Measurements from ENCODE around the gene DDRGK1. TPM values are rescaled to one million over a fixed set of nuclear protein-coding genes. Genes with fewer than 3 reads are reported as not detected.
A peak's percentile ranks its signal among the peaks of the same experiment; 100 is the strongest.

DDRGK1 gene
- total and polyA plus RNA-seq, 4 donors, result 16.8 to 72.4 (median 48.5) TPM

DNA sequence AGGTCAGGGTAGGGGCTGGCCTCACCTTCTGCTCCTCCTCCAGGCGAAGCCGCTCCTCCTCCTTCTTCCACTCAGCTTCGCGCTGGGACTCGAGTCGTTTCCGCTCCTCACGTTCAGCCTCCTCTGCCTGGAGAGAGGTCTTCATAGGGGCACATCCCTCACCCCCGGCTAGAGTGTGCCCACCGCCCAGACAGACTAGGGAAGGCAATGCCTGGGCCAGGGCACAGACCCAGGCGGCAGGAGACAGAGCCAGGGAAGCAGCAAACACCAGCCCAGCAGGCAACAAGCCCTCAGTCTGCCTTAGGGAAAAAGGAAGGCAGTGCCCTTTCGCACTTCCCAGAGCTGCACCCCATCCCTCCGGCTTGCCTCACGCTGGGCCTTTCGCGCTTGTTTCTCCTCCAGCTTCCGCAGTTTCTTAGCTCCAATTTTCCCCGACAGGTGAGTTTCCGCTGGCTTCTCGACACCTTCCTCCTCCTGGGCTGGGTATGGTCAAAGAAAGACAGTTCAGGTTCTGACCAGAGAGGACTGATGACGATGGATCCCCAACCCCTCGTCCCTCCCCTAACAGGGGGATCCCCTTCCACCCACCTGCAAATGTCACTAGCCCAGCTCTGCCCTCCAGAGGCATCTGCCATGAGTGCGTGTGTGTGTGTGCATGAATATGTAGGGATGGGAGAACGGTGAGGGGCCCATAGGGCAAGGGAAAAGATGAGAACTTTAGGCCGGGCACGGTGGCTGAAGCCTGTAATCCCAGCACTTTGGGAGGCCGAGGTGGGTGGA, 4.3 kb downstream of the DDRGK1 start (continued):
- TF ChIP-seq TAF1 (conservative IDR thresholded peaks at IDR 0.05) (no peak), SP1 (IDR thresholded peaks at IDR 0.05) (no peak), GABPA (IDR thresholded peaks at IDR 0.05 in 1 of 2, conservative IDR thresholded peaks at IDR 0.05 in 1 of 2) (no peak), JUND (IDR thresholded peaks at IDR 0.05) (no peak), RAD21 (IDR thresholded peaks at IDR 0.05) (no peak)
- TF ChIP-seq, protein P1, sequence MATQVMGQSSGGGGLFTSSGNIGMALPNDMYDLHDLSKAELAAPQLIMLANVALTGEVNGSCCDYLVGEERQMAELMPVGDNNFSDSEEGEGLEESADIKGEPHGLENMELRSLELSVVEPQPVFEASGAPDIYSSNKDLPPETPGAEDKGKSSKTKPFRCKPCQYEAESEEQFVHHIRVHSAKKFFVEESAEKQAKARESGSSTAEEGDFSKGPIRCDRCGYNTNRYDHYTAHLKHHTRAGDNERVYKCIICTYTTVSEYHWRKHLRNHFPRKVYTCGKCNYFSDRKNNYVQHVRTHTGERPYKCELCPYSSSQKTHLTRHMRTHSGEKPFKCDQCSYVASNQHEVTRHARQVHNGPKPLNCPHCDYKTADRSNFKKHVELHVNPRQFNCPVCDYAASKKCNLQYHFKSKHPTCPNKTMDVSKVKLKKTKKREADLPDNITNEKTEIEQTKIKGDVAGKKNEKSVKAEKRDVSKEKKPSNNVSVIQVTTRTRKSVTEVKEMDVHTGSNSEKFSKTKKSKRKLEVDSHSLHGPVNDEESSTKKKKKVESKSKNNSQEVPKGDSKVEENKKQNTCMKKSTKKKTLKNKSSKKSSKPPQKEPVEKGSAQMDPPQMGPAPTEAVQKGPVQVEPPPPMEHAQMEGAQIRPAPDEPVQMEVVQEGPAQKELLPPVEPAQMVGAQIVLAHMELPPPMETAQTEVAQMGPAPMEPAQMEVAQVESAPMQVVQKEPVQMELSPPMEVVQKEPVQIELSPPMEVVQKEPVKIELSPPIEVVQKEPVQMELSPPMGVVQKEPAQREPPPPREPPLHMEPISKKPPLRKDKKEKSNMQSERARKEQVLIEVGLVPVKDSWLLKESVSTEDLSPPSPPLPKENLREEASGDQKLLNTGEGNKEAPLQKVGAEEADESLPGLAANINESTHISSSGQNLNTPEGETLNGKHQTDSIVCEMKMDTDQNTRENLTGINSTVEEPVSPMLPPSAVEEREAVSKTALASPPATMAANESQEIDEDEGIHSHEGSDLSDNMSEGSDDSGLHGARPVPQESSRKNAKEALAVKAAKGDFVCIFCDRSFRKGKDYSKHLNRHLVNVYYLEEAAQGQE (IDR thresholded peaks at IDR 0.05), result no peak
- TF ChIP-seq, protein P2, sequence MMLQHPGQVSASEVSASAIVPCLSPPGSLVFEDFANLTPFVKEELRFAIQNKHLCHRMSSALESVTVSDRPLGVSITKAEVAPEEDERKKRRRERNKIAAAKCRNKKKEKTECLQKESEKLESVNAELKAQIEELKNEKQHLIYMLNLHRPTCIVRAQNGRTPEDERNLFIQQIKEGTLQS (IDR thresholded peaks at IDR 0.05), result no peak

DNA sequence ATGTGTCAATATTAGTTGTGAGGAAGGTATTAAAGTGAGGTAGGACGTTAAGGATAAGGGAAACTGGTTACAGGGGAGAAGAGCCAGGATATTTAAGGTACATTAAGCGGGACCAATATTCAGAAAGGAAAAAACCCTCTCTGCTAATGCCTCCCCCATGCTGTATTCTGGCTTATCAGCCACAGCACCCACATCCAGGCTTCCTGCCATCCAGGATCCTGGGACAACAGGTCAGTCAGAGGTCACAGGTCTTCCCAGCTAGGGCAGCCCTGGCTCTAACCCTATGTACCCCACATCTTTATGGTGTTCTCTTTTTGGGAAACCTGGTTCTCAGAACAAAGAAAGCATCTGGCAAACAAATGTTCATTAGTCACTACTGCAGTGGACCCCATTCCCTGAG, 5.3 kb downstream of the DDRGK1 start:
- peaks cover 4 to 40% (median 25%) of the 10 kb centered on the region in 4 donors for H3K36me3 ChIP-seq (ENCODE audit: control insufficient read depth in 4 of 4, insufficient read depth in 3 of 4, low read depth in 1 of 4, low read length in 3 of 4)
- no peaks in the 10 kb centered on the region for H3K9me3 ChIP-seq (ENCODE audit: control insufficient read depth in 4 of 4, low read length in 3 of 4)
- no peak overlapping the region for H3K4me3 ChIP-seq (ENCODE audit: low read depth in 1 of 3, low read length in 3 of 3)
- H3K27me3 ChIP-seq (ENCODE audit: control insufficient read depth in 4 of 4, insufficient read depth in 4 of 4, low read length in 3 of 4), result no peaks in the 10 kb centered on the region
- no peak for DNase-seq (ENCODE audit: low spot score)
- no peak for TF ChIP-seq SP1 (IDR thresholded peaks at IDR 0.05)
- peak in 1 of 2 donors; percentile 62 for TF ChIP-seq RXRA (IDR thresholded peaks at IDR 0.05)
- TF ChIP-seq HNF4G (IDR thresholded peaks at IDR 0.05), result no peak
- no peak overlapping the region for H3K9ac ChIP-seq (ENCODE audit: low read depth in 1 of 2, low read length in 2 of 2)
- 50% methylated on average over 2 of the region's 2 CpGs for WGBS
- H3K27ac ChIP-seq (ENCODE audit: low read depth in 1 of 2, low read length in 2 of 2), result no peak overlapping the region
- peaks cover 6 to 16% (median 11%) of the 10 kb centered on the region in 4 donors for H3K4me1 ChIP-seq (ENCODE audit: control insufficient read depth in 4 of 4, insufficient read depth in 4 of 4, low read length in 3 of 4)

DNA sequence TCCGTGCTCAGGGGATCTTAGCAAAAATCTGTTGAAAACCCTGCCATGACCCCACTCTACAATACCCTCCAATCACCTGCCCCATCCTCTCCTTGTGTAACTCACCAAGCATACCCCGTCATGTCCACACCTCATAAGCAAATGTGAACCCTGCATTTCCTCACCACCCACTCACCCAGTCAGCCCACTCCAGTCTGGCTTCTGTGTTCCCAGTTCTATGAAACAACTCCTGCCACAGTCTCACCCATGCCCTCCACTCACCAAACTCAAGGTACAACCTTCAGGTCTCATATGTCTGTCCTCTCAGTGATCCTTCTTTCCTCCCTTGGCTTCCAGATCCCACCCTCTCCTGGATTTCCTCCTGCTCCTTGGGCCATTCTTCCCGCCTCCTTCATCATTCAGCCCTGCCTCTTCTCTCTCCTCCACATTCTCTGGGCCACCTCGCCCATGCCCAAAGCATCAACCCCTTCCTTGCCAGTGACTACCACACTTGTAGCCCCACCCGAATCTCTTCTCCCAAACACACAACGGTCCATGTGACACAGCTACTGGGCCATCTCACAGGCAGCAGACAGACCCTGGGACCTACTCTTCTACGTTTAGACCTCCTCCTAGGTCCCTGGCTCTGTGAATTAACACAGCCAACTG, 8.8 kb downstream of the DDRGK1 start:
- Histone ChIP-seq H3K27me3 (ENCODE audit: control insufficient read depth in 4 of 4, insufficient read depth in 4 of 4, low read length in 3 of 4) (no peaks in the 10 kb centered on the region), H3K27ac (ENCODE audit: low read depth in 1 of 2, low read length in 2 of 2) (no peak overlapping the region), H3K4me1 (ENCODE audit: control insufficient read depth in 4 of 4, insufficient read depth in 4 of 4, low read length in 3 of 4) (peaks cover 0 to 4% (median 0%) of the 10 kb centered on the region in 4 donors), H3K36me3 (ENCODE audit: control insufficient read depth in 4 of 4, insufficient read depth in 3 of 4, low read depth in 1 of 4, low read length in 3 of 4) (peaks cover 12 to 70% (median 42%) of the 10 kb centered on the region in 4 donors), H3K9me3 (ENCODE audit: control insufficient read depth in 4 of 4, low read length in 3 of 4) (no peaks in the 10 kb centered on the region), H3K9ac (ENCODE audit: low read depth in 1 of 2, low read length in 2 of 2) (no peak overlapping the region), H3K4me3 (ENCODE audit: low read depth in 1 of 3, low read length in 3 of 3) (no peak overlapping the region)
- 96% methylated on average over 7 of the region's 7 CpGs for WGBS
- no peak for DNase-seq (ENCODE audit: low spot score)
- TF ChIP-seq, protein P1 (IDR thresholded peaks at IDR 0.05), result no peak
- TF ChIP-seq HNF4A (conservative IDR thresholded peaks at IDR 0.05), result no peak
- no peak for TF ChIP-seq NR2F2 (IDR thresholded peaks at IDR 0.05)
- no peak for TF ChIP-seq TAF1 (conservative IDR thresholded peaks at IDR 0.05)
- TF ChIP-seq, protein P2 (IDR thresholded peaks at IDR 0.05), result no peak
- no peak for TF ChIP-seq YY1 (IDR thresholded peaks at IDR 0.05)
- no peak for TF ChIP-seq RAD21 (IDR thresholded peaks at IDR 0.05)
- no peak for TF ChIP-seq MAX (IDR thresholded peaks at IDR 0.05)
- no peak for TF ChIP-seq SP1 (IDR thresholded peaks at IDR 0.05)
- TF ChIP-seq JUND (IDR thresholded peaks at IDR 0.05), result no peak
- TF ChIP-seq, protein P3, sequence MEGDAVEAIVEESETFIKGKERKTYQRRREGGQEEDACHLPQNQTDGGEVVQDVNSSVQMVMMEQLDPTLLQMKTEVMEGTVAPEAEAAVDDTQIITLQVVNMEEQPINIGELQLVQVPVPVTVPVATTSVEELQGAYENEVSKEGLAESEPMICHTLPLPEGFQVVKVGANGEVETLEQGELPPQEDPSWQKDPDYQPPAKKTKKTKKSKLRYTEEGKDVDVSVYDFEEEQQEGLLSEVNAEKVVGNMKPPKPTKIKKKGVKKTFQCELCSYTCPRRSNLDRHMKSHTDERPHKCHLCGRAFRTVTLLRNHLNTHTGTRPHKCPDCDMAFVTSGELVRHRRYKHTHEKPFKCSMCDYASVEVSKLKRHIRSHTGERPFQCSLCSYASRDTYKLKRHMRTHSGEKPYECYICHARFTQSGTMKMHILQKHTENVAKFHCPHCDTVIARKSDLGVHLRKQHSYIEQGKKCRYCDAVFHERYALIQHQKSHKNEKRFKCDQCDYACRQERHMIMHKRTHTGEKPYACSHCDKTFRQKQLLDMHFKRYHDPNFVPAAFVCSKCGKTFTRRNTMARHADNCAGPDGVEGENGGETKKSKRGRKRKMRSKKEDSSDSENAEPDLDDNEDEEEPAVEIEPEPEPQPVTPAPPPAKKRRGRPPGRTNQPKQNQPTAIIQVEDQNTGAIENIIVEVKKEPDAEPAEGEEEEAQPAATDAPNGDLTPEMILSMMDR (IDR thresholded peaks at IDR 0.05; ENCODE audit: low read depth, low read length, missing input control), result no peak

All from liver (tissue), 9 donors.